ENCODE data around the gene DGCR8.

- TF ChIP-seq CTCF (IDR thresholded peaks at IDR 0.05; ENCODE audit: borderline replicate concordance, extremely low read depth, low read length, poor library complexity, severe bottlenecking) (no peak), EZH2 (IDR thresholded peaks at IDR 0.05; ENCODE audit: borderline replicate concordance, low read depth, low read length, severe bottlenecking) (no peak)
Observed at GRCh38 chr22:20138417-20138738, 58.3 kb downstream of the DGCR8 start.
